Measurements from ENCODE around the gene PDZD8. TPM values are rescaled to one million over a fixed set of nuclear protein-coding genes. Genes with fewer than 3 reads are reported as not detected.

Gene PDZD8
- total RNA-seq, 1 experiment from 2014 or later: 13.6 TPM

DNA sequence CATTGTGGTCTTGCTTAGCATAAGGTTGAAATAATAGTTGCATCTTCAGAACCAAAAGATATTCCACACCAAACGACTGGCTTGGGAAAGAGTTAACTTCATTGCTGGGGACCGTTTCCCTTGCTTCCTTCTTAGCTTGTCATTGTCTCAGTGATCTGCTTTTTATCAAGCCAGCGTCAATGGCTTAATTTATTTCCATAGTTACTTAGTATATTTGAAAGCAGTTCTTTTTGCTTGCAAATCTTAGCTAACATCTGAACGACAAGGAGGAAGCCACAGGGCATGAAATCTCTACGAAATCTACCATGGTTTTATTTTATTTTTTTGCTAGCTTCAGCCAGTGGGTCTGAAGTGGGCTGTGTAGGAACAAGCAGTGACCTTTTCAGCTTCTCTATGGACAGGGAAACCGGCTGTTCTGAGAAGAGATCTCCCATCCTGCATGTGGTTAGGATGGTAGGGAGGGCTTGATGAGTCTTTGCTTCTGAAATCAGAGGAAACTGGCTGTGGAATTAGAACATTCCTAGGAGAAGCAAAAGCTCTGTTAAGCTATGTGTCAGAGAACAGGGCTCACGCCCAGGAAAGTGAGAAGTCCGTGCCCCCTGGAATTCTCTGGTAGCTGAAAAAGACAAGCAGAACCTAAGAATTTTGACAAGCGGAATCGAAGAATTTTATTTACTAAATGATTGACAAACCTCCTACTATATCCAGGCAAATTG is 126.3 kb downstream of the PDZD8 start:
- no peaks in the 10 kb centered on the region for H4K20me1 ChIP-seq (ENCODE audit: low read length)
- TF ChIP-seq EZH2 (IDR thresholded peaks at IDR 0.05; ENCODE audit: low read length, unreplicated experiment) (no peak), EZH2phosphoT487 (IDR thresholded peaks at IDR 0.05; ENCODE audit: borderline replicate concordance, low read length) (no peak)
- TF ChIP-seq, protein P1, sequence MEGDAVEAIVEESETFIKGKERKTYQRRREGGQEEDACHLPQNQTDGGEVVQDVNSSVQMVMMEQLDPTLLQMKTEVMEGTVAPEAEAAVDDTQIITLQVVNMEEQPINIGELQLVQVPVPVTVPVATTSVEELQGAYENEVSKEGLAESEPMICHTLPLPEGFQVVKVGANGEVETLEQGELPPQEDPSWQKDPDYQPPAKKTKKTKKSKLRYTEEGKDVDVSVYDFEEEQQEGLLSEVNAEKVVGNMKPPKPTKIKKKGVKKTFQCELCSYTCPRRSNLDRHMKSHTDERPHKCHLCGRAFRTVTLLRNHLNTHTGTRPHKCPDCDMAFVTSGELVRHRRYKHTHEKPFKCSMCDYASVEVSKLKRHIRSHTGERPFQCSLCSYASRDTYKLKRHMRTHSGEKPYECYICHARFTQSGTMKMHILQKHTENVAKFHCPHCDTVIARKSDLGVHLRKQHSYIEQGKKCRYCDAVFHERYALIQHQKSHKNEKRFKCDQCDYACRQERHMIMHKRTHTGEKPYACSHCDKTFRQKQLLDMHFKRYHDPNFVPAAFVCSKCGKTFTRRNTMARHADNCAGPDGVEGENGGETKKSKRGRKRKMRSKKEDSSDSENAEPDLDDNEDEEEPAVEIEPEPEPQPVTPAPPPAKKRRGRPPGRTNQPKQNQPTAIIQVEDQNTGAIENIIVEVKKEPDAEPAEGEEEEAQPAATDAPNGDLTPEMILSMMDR (conservative IDR thresholded peaks at IDR 0.05; ENCODE audit: low read depth, low read length): no peak
- ATAC-seq (no peak), DNase-seq (no peak)
- intact Hi-C loops (cut with micrococcal nuclease): no loop called here
- no TSS peak for BruUV-seq (replicated peaks)
- H3K4me1 ChIP-seq (ENCODE audit: insufficient read depth, low read length): no peaks in the 10 kb centered on the region
- no peak overlapping the region for H3K27ac ChIP-seq (ENCODE audit: low read length)
- no peaks in the 10 kb centered on the region for H3K9me3 ChIP-seq (ENCODE audit: low read length)
- CTCF ChIA-PET: no interaction called here
- no peak overlapping the region for H3K4me2 ChIP-seq (ENCODE audit: low read length)
- H3K9me2 ChIP-seq (replicated peaks; ENCODE audit: low read length): no peaks in the 10 kb centered on the region
- POLR2A ChIA-PET (ENCODE audit: unreplicated experiment): no interaction called here
- H3K27me3 ChIP-seq (ENCODE audit: low read length): peaks cover 21% of the 10 kb centered on the region
- H2AFZ ChIP-seq (ENCODE audit: low read length): no peak overlapping the region
- H3F3A ChIP-seq (ENCODE audit: low read length, unreplicated experiment): no peaks in the 10 kb centered on the region
- H3K79me2 ChIP-seq (ENCODE audit: low read length): no peaks in the 10 kb centered on the region
- no peak overlapping the region for H3K9ac ChIP-seq (ENCODE audit: low read length)
- H3K36me3 ChIP-seq (ENCODE audit: low read depth, low read length): no peaks in the 10 kb centered on the region
- H3K4me3 ChIP-seq (ENCODE audit: low read length): no peak overlapping the region

DNA sequence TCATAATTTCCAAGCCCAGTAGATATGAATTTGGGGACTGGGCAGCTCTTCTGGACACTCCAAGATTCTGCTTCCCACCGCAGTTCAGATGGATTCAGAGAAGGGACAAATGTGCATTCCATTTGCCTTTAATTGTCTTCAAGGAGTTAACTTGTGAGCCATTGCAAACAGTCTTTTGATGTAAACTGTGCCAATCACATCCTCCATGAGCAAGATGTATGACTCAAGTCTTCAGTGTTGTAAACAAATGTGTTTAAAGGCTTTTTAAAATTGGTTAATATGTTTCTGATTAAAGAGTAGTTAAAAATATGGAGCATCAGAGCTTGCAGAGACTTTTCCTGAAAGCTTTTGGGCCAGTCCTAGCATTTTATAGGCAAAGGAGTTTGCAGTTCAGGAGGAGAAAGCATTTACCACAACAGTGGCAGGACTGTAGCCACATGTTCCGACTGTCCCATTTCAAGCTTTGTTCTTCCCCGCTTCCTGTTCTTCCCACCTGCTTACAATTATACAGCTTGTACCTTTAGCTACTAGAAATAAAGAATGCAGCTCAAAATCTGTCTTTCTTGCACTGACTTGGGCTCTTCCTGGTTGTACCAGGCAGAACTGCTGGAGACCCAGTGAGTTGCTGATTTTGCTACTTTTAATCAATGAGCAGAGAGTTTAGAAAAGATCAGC is 128.1 kb downstream of the PDZD8 start:
- H3K4me1 ChIP-seq (ENCODE audit: insufficient read depth, low read length): no peaks in the 10 kb centered on the region
- intact Hi-C loops (cut with micrococcal nuclease): no loop called here
- TF ChIP-seq EZH2phosphoT487 (IDR thresholded peaks at IDR 0.05; ENCODE audit: borderline replicate concordance, low read length) (no peak), EZH2 (IDR thresholded peaks at IDR 0.05; ENCODE audit: low read length, unreplicated experiment) (no peak)
- TF ChIP-seq, protein P1 (conservative IDR thresholded peaks at IDR 0.05; ENCODE audit: low read depth, low read length): no peak
- DNase-seq: no peak
- H3K4me2 ChIP-seq (ENCODE audit: low read length): no peak overlapping the region
- H3K79me2 ChIP-seq (ENCODE audit: low read length): no peaks in the 10 kb centered on the region
- POLR2A ChIA-PET (ENCODE audit: unreplicated experiment): no interaction called here
- no peak overlapping the region for H2AFZ ChIP-seq (ENCODE audit: low read length)
- no peaks in the 10 kb centered on the region for H3K9me3 ChIP-seq (ENCODE audit: low read length)
- no peak overlapping the region for H3K4me3 ChIP-seq (ENCODE audit: low read length)
- H3K36me3 ChIP-seq (ENCODE audit: low read depth, low read length): no peaks in the 10 kb centered on the region
- H4K20me1 ChIP-seq (ENCODE audit: low read length): no peaks in the 10 kb centered on the region
- H3K9ac ChIP-seq (ENCODE audit: low read length): no peak overlapping the region
- no peaks in the 10 kb centered on the region for H3F3A ChIP-seq (ENCODE audit: low read length, unreplicated experiment)
- no peaks in the 10 kb centered on the region for H3K9me2 ChIP-seq (replicated peaks; ENCODE audit: low read length)
- ATAC-seq: no peak
- no TSS peak for BruUV-seq (replicated peaks)
- CTCF ChIA-PET: no interaction called here
- peaks cover 22% of the 10 kb centered on the region for H3K27me3 ChIP-seq (ENCODE audit: low read length)
- no peak overlapping the region for H3K27ac ChIP-seq (ENCODE audit: low read length)

DNA sequence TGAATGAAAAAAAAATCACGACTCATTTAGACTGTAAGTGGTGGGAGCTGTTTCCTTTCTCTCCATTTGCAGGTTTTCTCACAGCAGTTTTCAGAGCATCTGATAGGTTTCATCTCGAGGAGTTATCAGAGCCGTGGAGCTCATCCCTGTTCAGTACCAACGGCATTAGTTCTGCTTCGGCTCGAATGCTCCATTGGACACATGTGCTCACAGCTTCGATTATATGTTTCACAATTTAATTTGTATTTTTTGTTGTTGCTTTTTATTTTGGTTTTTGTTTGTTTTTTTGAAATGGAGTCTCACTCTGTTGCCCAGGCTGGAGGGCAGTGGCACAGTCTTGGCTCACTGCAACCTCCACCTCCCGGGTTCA is 132.8 kb downstream of the PDZD8 start:
- Histone ChIP-seq H3K9me2 (replicated peaks; ENCODE audit: low read length) (no peaks in the 10 kb centered on the region), H3K9me3 (ENCODE audit: low read length) (no peaks in the 10 kb centered on the region), H3K4me2 (ENCODE audit: low read length) (no peak overlapping the region), H3K36me3 (ENCODE audit: low read depth, low read length) (no peaks in the 10 kb centered on the region), H3K4me1 (ENCODE audit: insufficient read depth, low read length) (no peaks in the 10 kb centered on the region), H4K20me1 (ENCODE audit: low read length) (no peaks in the 10 kb centered on the region), H3K79me2 (ENCODE audit: low read length) (no peaks in the 10 kb centered on the region), H2AFZ (ENCODE audit: low read length) (no peak overlapping the region), H3K27me3 (ENCODE audit: low read length) (peaks cover 5% of the 10 kb centered on the region; the same call in 1 of the 2 replicates), H3F3A (ENCODE audit: low read length, unreplicated experiment) (no peaks in the 10 kb centered on the region), H3K9ac (ENCODE audit: low read length) (no peak overlapping the region), H3K27ac (ENCODE audit: low read length) (no peak overlapping the region), H3K4me3 (ENCODE audit: low read length) (no peak overlapping the region)
- intact Hi-C loops (cut with micrococcal nuclease): no loop called here
- ChIA-PET POLR2A (ENCODE audit: unreplicated experiment) (no interaction called here), CTCF (no interaction called here)
- TF ChIP-seq EZH2 (IDR thresholded peaks at IDR 0.05; ENCODE audit: low read length, unreplicated experiment): no peak
- no peak for TF ChIP-seq EZH2phosphoT487 (IDR thresholded peaks at IDR 0.05; ENCODE audit: borderline replicate concordance, low read length)
- TF ChIP-seq, protein P1 (conservative IDR thresholded peaks at IDR 0.05; ENCODE audit: low read depth, low read length): no peak
- no TSS peak for BruUV-seq (replicated peaks)
- DNase-seq (no peak), ATAC-seq (no peak)
